GM12872 (cell line): ENCODE results near the gene GOLGA6L1.
"Not testable (repeated sequence)": the region's sequence is repeated elsewhere in the genome, so short reads cannot be mapped to it uniquely, and the experiment has no call there.

Source experiments
- TF ChIP-seq, protein P1 (sequence below): IDR thresholded peaks from 3 replicates; pipeline ENCODE4 v1.5.1; 2011; ENCODE audit warnings: low read depth, mild to moderate bottlenecking, low read length, moderate library complexity; ENCODE audit not compliant: insufficient read depth

Gene GOLGA6L1, protein sequence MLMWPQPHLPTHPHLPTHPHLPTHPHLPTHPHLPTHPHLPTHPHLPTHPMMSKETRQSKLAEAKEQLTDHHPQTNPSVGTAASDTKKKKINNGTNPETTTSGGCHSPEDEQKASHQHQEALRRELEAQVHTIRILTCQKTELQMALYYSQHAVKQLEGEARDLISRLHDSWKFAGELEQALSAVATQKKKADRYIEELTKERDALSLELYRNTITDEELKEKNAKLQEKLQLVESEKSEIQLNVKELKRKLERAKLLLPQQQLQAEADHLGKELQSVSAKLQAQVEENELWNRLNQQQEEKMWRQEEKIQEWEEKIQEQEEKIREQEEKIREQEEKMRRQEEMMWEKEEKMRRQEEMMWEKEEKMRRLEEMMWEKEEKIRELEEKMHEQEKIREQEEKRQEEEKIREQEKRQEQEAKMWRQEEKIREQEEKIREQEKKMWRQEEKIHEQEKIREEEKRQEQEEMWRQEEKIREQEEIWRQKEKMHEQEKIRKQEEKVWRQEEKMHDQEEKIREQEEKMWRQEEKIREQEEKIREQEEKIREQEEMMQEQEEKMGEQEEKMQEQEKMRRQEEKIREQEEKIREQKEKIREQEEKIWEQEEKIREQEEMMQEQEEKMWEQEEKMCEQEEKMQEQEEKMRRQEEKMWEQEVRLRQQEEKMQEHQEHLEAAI

DNA sequence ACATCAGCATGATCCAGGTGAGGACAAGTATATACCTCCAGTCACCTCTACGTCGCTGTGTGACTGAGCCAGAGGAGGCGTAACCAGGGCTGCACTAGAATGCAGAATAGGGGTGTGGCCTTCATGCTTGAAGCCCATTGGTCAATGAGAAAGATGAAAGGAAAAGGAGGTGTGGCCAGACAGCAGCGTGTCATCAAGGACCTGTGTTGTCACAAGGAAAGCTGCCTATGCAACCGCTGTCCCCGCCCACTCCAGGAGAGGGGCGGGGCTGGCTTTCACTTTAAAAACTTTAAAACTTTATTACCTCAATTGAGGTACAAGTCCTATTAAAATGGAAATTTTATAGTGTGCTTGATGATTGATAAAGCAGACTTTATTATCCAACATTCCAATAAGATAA, at the start of gene GOLGA6L1:
GOLGA6L1 (minus strand) TSS at position 101 of the 400 bp plus-strand sequence; CDS start at position 10, 91 bp downstream.
- TF ChIP-seq, protein P1, sequence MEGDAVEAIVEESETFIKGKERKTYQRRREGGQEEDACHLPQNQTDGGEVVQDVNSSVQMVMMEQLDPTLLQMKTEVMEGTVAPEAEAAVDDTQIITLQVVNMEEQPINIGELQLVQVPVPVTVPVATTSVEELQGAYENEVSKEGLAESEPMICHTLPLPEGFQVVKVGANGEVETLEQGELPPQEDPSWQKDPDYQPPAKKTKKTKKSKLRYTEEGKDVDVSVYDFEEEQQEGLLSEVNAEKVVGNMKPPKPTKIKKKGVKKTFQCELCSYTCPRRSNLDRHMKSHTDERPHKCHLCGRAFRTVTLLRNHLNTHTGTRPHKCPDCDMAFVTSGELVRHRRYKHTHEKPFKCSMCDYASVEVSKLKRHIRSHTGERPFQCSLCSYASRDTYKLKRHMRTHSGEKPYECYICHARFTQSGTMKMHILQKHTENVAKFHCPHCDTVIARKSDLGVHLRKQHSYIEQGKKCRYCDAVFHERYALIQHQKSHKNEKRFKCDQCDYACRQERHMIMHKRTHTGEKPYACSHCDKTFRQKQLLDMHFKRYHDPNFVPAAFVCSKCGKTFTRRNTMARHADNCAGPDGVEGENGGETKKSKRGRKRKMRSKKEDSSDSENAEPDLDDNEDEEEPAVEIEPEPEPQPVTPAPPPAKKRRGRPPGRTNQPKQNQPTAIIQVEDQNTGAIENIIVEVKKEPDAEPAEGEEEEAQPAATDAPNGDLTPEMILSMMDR = not testable (repeated sequence)

DNA sequence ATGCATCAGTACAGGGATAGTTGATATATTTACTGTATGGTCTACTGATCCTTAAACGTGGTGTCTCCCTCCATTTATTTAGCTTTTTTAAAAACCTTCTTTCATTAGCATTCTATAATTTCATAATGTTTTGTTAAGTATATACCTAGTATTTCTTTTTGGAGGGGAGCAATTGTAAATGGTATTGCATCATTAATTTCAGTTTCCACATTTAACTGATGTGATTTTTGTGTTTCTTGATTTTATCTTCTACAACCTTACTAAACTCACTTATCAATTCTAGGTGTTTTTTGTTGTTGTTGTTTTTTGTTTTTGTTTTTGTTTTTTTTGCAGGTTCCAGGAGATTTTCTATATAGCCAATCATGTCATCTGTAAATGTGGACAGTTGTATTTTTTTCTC, 18.4 kb downstream of the GOLGA6L1 start:
- TF ChIP-seq, protein P1 = no peak

DNA sequence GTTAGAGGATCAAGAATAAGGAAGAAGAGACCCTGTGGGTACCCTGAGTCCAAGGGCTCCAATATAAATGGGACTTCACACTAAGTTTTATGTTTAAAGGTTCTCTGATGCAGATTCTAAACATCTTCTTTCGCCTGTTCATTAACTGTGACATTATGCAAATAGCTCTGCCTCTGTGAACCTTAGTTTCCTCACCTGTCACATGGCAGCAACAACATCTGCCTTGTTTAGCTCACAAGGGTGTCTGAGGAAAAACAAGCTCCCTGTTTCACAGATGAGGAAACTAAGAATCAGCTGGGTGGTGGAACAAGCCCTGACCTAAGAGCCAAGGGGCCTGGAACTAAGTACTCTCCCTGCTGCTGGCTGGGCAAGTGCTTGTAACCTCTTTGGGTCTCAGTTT, 40.8 kb downstream of the GOLGA6L1 start:
- TF ChIP-seq, protein P1 = no peak

DNA sequence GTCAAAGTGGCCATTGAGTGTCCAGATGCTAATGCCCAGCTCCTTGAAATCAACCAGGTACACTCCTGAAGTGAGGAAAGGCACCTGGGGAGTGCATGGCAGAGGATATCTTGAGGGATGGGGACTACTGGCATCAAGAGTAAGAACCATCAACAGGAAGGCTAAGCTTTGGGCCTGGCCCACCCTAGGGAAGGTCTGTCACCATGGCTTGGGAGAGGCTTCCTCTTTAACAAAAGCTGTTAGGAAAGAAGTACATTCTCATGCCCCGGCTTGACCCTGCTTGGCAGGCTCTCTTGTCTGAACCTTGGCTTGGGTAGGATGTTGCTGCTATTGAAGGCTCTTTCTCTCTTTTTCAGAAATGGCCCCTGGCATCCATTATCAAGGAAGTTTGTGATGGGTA, 53.5 kb downstream of the GOLGA6L1 start:
- TF ChIP-seq, protein P1 = no peak

DNA sequence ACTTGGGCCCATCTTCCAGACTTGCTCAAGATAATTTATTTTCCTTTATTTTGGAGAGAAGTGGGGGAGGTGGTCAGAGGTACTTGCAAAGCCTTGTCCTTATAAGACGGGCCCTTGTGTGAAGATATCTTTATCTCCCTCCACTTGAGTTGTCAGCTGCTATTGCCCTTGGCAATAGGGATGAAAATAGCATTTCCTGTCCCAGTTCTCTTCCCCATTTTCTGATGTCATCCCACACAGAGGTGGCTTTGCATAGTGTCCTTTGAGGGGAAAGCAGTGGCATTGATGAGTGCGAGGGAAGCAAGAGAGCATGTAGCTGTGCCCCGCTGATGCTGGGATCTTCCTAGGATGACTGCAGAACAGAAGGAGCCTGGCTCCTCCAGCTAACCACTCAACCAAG, 55.4 kb downstream of the GOLGA6L1 start:
- TF ChIP-seq, protein P1 = no peak

DNA sequence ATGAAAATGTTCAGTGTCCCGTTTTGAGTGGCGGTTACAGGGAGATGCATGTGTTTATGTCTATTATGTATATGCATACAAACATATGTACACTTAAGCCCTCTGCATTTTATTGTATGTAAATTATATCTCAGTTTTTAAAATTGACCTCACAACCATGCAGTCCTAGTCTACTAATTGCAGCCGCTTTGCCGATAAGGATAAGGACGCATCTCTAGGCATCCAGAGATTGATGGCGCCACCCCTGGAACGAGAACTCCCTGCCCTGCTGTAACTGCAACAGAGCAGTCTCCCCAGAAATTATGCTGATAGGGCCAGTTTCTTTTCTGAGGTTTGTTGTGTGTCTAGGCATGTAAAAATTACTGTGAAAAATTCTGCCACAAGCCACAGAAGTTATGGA, 56.9 kb downstream of the GOLGA6L1 start:
- TF ChIP-seq, protein P1 = no peak
